ENCODE measurements around the gene IMPDH1.

GRCh38 chr7:128379900-128380479 lies 29.8 kb downstream of the IMPDH1 start:
- TF ChIP-seq CTCF (IDR thresholded peaks at IDR 0.05; ENCODE audit: low read depth, low read length) (no peak), EZH2phosphoT487 (IDR thresholded peaks at IDR 0.05; ENCODE audit: low read depth) (no peak)
